Epithelial cell of esophagus (primary cell): ENCODE data around the gene CTNNA2.

Experiments
- DNase-seq: peaks from one replicate; pipeline ENCODE4 v3.0.0; 2010; ENCODE audit warnings: low read depth
- H3K4me3 ChIP-seq: 2 replicates; pipeline ENCODE4 v1.5.1; 2011; ENCODE audit warnings: mild to moderate bottlenecking, low read length, control low read depth
- TF ChIP-seq, protein P1 (sequence below): IDR thresholded peaks from 2 replicates; pipeline ENCODE4 v1.5.1; 2011; ENCODE audit warnings: low read depth, mild to moderate bottlenecking, low read length, control low read depth, inconsistent platforms; ENCODE audit not compliant: insufficient read depth; ENCODE audit errors: missing control alignments

CTNNA2 gene

DNA sequence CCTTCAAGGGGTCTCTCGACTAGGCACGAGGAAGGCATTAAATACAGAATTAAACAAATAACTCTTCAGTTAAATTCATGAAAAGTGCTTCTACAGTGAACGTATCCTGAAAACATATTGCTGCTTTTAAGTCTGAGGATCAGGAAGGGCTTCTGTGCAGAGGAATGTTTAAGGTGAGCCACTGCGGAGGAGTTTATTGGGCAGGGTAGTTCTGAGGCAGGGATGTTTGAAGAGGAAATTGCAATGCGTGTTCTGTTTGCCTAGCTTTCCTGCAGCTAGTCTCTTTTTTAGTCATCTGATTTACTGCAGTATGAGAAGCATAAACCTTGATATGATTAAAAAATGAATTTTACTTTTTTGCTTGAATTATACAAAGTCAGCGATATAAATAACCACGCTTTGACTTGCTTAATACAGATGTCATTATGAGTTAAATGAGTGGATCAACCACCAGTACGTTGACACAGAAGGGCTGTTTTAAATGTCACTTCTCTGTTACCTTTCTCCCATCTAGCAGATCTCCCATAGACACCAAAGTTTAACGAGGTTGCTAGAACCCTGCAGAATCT lies 98.7 kb downstream of the CTNNA2 start:
- no peak for DNase-seq
- H3K4me3 ChIP-seq: no peak overlapping the region
- TF ChIP-seq, protein P1, sequence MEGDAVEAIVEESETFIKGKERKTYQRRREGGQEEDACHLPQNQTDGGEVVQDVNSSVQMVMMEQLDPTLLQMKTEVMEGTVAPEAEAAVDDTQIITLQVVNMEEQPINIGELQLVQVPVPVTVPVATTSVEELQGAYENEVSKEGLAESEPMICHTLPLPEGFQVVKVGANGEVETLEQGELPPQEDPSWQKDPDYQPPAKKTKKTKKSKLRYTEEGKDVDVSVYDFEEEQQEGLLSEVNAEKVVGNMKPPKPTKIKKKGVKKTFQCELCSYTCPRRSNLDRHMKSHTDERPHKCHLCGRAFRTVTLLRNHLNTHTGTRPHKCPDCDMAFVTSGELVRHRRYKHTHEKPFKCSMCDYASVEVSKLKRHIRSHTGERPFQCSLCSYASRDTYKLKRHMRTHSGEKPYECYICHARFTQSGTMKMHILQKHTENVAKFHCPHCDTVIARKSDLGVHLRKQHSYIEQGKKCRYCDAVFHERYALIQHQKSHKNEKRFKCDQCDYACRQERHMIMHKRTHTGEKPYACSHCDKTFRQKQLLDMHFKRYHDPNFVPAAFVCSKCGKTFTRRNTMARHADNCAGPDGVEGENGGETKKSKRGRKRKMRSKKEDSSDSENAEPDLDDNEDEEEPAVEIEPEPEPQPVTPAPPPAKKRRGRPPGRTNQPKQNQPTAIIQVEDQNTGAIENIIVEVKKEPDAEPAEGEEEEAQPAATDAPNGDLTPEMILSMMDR: no peak

DNA sequence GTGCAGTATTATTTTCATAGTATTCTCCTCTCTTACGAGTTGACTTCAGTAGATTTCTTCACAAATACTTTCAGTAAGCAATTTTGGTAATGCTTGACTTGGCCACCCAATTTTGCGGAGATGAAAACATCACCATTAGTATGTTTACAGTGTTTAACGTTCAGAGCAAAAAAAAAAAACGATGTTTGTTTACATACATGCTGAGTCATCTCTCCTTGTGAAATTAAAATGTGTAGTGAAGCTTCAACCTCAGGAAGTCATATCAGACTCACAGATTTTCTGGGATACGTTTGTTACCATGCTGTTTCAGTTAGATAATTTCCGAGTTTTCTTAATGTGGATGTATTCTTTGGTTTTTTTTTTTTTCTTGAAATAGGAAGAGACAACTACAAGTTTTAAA lies 100.1 kb downstream of the CTNNA2 start:
- no peak for DNase-seq
- H3K4me3 ChIP-seq: no peak overlapping the region
- TF ChIP-seq, protein P1: no peak

DNA sequence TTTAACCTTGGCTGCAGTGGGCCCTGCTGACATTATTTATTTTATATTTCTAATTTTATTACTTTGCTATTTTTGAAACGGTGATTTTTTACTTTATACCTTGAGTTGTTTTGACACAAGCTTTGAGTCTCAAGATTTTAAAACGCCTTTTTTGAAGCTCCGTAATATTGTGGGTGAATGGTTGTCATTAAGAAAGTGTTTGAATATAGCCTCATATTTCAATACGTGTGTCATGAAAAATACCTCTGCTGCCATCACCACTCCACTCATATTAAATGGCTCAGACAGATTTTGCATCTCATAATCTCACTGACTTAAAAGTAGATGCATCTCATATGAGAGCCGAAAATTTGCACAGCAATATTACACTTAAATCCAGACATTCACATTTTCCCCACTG lies 106.6 kb downstream of the CTNNA2 start:
- no peak for DNase-seq
- TF ChIP-seq, protein P1: no peak
- no peak overlapping the region for H3K4me3 ChIP-seq

DNA sequence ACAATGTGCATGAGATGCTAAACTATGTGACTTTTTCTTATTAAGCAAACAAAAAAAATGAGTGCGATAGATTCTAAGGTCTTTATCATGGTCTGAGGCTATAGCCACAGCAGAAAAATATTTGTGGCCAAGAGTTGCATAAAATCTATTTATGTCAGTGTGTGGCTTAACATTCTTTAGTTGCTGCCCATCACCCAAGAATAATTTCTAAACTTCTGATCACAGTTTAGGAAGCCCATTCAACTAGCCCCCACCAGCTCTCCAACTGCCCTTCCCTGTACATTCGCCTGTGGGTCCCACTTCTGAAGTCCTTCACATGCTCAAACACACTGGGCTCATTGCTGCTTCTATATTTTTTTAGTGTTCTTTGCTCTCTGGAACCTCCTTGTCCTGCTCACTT lies 107.1 kb downstream of the CTNNA2 start:
- no peak overlapping the region for H3K4me3 ChIP-seq
- no peak for DNase-seq
- TF ChIP-seq, protein P1: no peak

DNA sequence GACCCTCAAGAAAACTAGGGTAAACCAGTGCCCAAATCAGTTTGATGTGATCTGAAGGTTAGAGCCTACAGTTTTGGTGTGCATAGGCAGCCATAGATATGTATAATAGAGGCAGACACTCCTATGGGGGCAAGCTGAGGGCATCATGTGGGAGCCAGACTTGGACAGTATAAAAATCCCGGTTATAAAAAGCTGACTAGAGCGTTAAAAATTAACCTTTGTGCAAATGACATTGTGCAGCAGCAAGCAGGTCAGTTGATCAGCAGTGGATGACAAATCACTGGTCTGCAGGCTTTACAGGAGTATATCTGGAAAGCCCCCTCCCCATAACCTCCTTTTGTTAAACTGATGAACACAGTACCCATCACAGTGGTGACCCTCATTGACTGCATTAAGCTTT lies 107.8 kb downstream of the CTNNA2 start:
- DNase-seq: no peak
- TF ChIP-seq, protein P1: no peak

DNA sequence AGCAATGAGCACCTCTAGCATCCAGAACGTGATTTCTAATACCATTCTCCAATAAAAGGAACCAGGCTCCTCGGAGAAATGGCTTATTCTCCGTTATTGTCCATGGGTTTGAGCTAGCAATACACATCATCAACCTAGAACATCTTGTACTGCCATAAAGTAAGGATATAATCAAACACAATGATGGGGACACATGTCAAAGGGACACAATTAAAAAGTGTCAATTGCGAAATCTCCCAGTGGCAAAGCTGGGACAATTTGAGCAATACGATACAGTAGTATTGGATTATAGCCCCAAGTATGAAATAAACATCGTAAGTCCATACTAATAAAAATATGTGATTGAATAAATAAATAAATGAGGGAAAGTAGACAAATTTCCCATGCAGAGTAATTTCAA lies 108.4 kb downstream of the CTNNA2 start:
- no peak overlapping the region for H3K4me3 ChIP-seq
- TF ChIP-seq, protein P1: no peak
- DNase-seq: no peak

More for the DNA sequence above, 107.8 kb downstream of the CTNNA2 start:
- no peak overlapping the region for H3K4me3 ChIP-seq

DNA sequence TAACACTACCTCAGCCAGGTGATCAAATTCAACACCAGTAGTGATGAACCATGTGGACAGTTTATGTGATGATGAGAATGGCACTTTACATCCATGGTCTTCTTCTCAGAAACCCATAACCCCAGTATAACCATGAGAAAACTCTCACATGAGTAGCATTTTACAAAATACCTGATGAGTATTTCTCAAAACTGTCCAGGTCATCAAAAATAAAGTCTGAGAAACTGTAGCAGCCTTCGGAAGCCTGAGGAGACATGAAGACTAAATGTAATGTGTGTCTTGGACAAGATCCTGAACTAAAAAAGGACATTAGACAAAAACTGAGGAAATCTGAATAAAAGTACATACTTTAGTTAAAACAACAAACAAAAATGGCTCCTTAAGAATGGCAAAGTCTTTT lies 108.9 kb downstream of the CTNNA2 start:
- DNase-seq: no peak
- TF ChIP-seq, protein P1: no peak
- H3K4me3 ChIP-seq: no peak overlapping the region
